WERI-Rb-1 (cell line): ENCODE results near the gene CAP1.

Experiments used
- DNase-seq: peaks from one replicate; pipeline ENCODE4 v3.0.0-alpha.2; 2020
- H3K27ac ChIP-seq: fragments of 250-450 bp; sonication (Bioruptor Pico); 2 replicates; pipeline ENCODE4 v1.5.1; 2020; ENCODE audit warnings: mild to moderate bottlenecking, moderate library complexity
- H3K27me3 ChIP-seq: fragments of 250-450 bp; sonication (Bioruptor Pico); 2 replicates; pipeline ENCODE4 v1.5.1; 2021; ENCODE audit warnings: mild to moderate bottlenecking, low read depth, moderate library complexity; ENCODE audit not compliant: insufficient read depth, severe bottlenecking
- H3K36me3 ChIP-seq: fragments of 250-450 bp; sonication (Bioruptor Pico); 2 replicates; pipeline ENCODE4 v1.5.1; 2020; ENCODE audit warnings: mild to moderate bottlenecking, moderate library complexity
- H3K4me3 ChIP-seq: 2 replicates; pipeline ENCODE4 v1.5.1; 2011; ENCODE audit warnings: low read depth, mild to moderate bottlenecking, control low read depth, low read length
- H3K9me3 ChIP-seq: fragments of 250-450 bp; sonication (Bioruptor Pico); 2 replicates; pipeline ENCODE4 v1.5.1; 2021; ENCODE audit warnings: mild to moderate bottlenecking, moderate library complexity; ENCODE audit not compliant: severe bottlenecking
- TF ChIP-seq, protein P1 (sequence below): IDR thresholded peaks from 2 replicates; pipeline ENCODE4 v1.5.1; 2011; ENCODE audit warnings: low read depth, mild to moderate bottlenecking, control low read depth, inconsistent platforms, low read length

The CAP1 gene

DNA sequence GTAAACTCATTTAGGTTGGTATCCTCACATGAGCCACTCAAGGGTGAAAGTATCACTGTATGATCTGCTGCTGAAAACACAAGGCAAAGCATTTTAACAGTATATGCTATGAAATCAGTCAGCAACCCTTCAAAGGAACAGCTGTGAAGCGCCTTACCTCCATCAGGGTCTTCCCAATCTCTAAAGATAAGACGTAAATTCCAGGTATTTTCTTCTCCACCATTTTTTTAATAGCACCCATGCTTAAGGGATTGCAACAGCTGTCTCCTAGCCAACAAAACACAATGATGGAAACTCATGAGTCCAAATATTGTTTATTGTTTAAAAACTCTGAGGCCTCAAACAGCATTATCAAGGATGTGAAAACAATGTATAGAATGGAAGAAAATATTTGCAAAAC lies 51.7 kb downstream of the CAP1 start:
- peaks cover 58% of the 10 kb centered on the region for H3K36me3 ChIP-seq
- no peaks in the 10 kb centered on the region for H3K9me3 ChIP-seq
- H3K27me3 ChIP-seq: no peaks in the 10 kb centered on the region
- no peak overlapping the region for H3K4me3 ChIP-seq
- TF ChIP-seq, protein P1, sequence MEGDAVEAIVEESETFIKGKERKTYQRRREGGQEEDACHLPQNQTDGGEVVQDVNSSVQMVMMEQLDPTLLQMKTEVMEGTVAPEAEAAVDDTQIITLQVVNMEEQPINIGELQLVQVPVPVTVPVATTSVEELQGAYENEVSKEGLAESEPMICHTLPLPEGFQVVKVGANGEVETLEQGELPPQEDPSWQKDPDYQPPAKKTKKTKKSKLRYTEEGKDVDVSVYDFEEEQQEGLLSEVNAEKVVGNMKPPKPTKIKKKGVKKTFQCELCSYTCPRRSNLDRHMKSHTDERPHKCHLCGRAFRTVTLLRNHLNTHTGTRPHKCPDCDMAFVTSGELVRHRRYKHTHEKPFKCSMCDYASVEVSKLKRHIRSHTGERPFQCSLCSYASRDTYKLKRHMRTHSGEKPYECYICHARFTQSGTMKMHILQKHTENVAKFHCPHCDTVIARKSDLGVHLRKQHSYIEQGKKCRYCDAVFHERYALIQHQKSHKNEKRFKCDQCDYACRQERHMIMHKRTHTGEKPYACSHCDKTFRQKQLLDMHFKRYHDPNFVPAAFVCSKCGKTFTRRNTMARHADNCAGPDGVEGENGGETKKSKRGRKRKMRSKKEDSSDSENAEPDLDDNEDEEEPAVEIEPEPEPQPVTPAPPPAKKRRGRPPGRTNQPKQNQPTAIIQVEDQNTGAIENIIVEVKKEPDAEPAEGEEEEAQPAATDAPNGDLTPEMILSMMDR: no peak
- DNase-seq: no peak
- no peak overlapping the region for H3K27ac ChIP-seq

DNA sequence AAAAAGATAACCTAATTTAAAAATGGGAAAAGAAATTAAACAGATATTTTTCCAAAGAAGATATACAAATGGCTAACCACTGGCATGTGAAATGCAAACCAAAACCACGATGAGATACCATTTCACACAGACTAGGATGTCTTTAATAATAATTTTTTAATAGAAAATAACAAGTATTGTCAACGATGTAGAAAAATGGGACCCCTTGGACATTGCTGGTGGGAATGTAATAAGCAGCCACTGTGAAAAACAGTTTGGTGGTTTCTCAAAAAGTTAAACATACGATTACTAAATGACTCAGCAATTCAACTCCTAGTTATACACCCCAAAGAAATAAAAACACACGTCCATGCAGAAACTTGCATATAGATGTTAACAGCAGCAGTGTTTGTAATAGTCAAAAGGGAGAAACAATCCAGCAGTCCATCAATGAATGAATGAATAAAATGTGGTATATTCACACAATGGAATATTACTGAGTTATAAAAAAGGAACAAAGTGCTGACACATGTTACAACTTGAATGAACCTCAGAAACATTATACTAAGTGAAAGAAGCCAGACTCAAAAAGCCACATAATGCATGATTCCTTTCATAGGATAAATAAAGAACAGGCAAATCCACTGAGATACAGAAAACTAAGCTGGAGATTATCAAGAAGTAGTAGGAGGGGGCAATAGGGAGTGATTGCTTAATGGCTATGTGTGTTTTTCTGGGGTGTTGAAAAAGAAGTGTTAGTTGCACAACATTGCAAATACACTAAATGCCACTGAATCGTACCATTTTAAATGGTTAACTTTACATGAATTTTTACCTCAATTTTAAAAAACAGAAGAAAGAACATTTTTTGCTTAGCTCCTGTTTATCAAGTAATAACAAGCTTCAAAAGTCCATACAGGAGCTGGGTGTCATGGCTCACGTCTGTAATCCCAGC lies 52.4 kb downstream of the CAP1 start:
- Histone ChIP-seq H3K4me3 (no peak overlapping the region), H3K27me3 (no peaks in the 10 kb centered on the region), H3K27ac (no peak overlapping the region), H3K9me3 (no peaks in the 10 kb centered on the region), H3K36me3 (peaks cover 51% of the 10 kb centered on the region)
- DNase-seq: no peak
- TF ChIP-seq, protein P1: no peak

DNA sequence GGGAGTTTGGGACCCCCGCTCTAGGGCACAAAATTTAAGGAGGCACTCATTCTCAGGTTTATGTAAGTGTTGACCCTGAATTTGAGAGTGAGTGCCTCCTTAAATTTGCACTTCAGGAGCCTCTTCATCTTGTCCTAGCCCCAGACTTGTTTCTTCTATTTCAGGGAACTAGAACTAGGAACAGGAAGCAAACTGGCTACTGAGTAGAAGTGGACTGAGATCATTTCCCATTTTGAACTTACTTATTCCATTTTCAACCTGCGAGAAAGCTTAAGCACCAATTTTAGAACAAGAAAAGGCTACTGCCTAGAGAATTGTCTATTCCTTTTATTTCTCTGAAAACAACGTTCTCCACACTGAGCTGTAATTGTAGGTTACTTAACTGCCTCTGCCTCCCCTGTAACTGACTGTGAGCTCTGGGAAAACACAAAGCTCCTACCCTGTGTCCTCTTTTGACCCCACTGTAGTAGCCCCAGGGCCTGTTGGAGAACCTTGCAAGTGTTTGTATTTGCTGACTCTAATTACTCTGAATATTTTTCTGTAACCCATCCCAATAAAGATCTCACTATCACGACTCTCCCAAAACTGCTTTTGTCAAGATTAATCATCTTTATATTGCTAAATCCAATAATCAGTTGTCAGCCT lies 54.1 kb downstream of the CAP1 start:
- no peak for DNase-seq
- H3K27me3 ChIP-seq: no peaks in the 10 kb centered on the region
- TF ChIP-seq, protein P1: no peak
- no peak overlapping the region for H3K27ac ChIP-seq
- H3K4me3 ChIP-seq: no peak overlapping the region
- H3K9me3 ChIP-seq: no peaks in the 10 kb centered on the region
- H3K36me3 ChIP-seq: peaks cover 35% of the 10 kb centered on the region

DNA sequence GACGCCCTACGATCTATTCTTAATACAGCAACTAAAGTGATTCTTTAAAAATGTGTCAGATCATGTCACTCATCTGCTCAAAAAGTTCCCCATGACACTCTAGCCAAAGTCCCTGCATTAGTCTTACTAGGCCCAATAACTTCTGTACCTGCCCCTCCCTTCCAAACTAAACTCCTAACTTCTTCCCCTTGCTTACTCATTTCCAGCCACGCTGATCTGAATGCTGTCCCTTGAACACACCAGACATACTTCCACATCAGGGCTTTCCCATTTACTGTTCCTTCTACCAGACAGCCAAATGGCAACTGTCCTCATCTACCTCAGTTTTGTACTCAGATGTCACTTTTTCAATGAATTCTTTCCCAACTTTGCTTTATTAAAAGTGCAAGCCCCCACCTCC lies 55.3 kb downstream of the CAP1 start:
- H3K27me3 ChIP-seq: no peaks in the 10 kb centered on the region
- H3K4me3 ChIP-seq: no peak overlapping the region
- TF ChIP-seq, protein P1: no peak
- no peak for DNase-seq
- no peaks in the 10 kb centered on the region for H3K9me3 ChIP-seq
- H3K27ac ChIP-seq: no peak overlapping the region
- H3K36me3 ChIP-seq: peaks cover 25% of the 10 kb centered on the region

DNA sequence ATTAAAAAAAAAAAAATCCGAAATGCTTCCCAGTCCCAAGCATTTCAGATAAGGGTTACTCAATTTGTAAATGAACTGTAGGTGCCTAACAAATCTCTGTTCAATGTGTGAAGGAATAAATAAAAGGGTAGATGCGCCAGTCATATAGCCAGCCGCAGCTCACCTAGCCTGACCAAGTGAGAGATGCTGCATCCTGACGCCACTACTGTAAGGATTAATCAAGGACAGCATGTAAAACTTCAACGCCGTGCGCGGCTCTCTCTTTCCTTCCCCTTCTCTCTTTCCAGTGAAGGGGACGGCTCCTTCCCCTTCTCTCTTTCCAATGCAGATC lies 56.1 kb downstream of the CAP1 start:
- DNase-seq: no peak
- H3K4me3 ChIP-seq: peak overlapping the region; percentile 91
- TF ChIP-seq, protein P1: no peak
- H3K27me3 ChIP-seq: no peaks in the 10 kb centered on the region
- H3K9me3 ChIP-seq: no peaks in the 10 kb centered on the region
- H3K36me3 ChIP-seq: peaks cover 18% of the 10 kb centered on the region
- H3K27ac ChIP-seq: peak overlapping the region; percentile 73
